WTC11 (cell line): ENCODE results near the gene CD244.

Experiments used
- CBFB ChIP-seq: sonication (generic); formaldehyde crosslinking; IDR thresholded peaks from 2 replicates; pipeline ENCODE4 v1.8.1; 2022; ENCODE audit warnings: mild to moderate bottlenecking, low read depth, missing genetic modification reagents
- ESRRA ChIP-seq: sonication (generic); formaldehyde crosslinking; IDR thresholded peaks from 2 replicates; pipeline ENCODE4 v1.8.1; 2022; ENCODE audit warnings: mild to moderate bottlenecking, missing genetic modification reagents, borderline replicate concordance
- ETV6 ChIP-seq: sonication (generic); formaldehyde crosslinking; IDR thresholded peaks from 2 replicates; pipeline ENCODE4 v1.8.1; 2022; ENCODE audit warnings: mild to moderate bottlenecking, missing genetic modification reagents
- NFYB ChIP-seq: sonication (generic); formaldehyde crosslinking; conservative IDR thresholded peaks from 2 replicates; pipeline ENCODE4 v1.8.0; 2022; ENCODE audit warnings: low read depth, missing genetic modification reagents
- TF ChIP-seq, protein P1 (sequence below): sonication (generic); formaldehyde crosslinking; IDR thresholded peaks from 2 replicates; pipeline ENCODE4 v1.8.1; 2023; ENCODE audit warnings: mild to moderate bottlenecking, missing genetic modification reagents, borderline replicate concordance
- TF ChIP-seq, protein P2 (sequence below): fragments of 250-450 bp; sonication (Bioruptor Pico); conservative IDR thresholded peaks from 2 replicates; pipeline ENCODE4 v1.9.0; 2021; ENCODE audit warnings: mild to moderate bottlenecking
- TF ChIP-seq, protein P3 (sequence below): fragments of 200-600 bp; IDR thresholded peaks from 2 replicates; pipeline ENCODE4 v1.8.0; 2022; ENCODE audit warnings: antibody characterized with exemption

DNA sequence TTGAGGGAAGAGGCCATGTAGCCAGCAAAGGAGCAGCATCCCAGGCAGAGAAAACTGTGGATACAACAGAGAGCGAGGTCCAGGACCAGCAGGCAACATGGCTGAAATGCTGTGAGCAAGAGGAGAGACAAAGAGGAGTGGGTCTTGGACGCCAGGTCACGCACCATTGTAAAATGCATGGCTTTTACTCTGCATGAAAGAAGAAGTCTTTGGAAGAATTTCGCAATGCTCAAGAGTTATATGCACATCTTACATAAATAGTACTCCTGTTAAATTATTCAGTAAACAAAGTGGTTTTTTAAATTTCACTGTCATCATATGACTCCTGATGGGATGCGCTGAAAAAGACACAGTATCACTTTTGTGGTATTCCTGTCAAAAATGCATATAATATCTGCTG is 3.5 kb downstream of the CD244 start:
- TF ChIP-seq, protein P1, sequence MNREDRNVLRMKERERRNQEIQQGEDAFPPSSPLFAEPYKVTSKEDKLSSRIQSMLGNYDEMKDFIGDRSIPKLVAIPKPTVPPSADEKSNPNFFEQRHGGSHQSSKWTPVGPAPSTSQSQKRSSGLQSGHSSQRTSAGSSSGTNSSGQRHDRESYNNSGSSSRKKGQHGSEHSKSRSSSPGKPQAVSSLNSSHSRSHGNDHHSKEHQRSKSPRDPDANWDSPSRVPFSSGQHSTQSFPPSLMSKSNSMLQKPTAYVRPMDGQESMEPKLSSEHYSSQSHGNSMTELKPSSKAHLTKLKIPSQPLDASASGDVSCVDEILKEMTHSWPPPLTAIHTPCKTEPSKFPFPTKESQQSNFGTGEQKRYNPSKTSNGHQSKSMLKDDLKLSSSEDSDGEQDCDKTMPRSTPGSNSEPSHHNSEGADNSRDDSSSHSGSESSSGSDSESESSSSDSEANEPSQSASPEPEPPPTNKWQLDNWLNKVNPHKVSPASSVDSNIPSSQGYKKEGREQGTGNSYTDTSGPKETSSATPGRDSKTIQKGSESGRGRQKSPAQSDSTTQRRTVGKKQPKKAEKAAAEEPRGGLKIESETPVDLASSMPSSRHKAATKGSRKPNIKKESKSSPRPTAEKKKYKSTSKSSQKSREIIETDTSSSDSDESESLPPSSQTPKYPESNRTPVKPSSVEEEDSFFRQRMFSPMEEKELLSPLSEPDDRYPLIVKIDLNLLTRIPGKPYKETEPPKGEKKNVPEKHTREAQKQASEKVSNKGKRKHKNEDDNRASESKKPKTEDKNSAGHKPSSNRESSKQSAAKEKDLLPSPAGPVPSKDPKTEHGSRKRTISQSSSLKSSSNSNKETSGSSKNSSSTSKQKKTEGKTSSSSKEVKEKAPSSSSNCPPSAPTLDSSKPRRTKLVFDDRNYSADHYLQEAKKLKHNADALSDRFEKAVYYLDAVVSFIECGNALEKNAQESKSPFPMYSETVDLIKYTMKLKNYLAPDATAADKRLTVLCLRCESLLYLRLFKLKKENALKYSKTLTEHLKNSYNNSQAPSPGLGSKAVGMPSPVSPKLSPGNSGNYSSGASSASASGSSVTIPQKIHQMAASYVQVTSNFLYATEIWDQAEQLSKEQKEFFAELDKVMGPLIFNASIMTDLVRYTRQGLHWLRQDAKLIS (CRISPR knock-in tag): no peak
- TF ChIP-seq CBFB (no peak), ETV6 (CRISPR knock-in tag) (no peak), NFYB (CRISPR knock-in tag) (no peak), ESRRA (CRISPR knock-in tag) (no peak)
- TF ChIP-seq, protein P2, sequence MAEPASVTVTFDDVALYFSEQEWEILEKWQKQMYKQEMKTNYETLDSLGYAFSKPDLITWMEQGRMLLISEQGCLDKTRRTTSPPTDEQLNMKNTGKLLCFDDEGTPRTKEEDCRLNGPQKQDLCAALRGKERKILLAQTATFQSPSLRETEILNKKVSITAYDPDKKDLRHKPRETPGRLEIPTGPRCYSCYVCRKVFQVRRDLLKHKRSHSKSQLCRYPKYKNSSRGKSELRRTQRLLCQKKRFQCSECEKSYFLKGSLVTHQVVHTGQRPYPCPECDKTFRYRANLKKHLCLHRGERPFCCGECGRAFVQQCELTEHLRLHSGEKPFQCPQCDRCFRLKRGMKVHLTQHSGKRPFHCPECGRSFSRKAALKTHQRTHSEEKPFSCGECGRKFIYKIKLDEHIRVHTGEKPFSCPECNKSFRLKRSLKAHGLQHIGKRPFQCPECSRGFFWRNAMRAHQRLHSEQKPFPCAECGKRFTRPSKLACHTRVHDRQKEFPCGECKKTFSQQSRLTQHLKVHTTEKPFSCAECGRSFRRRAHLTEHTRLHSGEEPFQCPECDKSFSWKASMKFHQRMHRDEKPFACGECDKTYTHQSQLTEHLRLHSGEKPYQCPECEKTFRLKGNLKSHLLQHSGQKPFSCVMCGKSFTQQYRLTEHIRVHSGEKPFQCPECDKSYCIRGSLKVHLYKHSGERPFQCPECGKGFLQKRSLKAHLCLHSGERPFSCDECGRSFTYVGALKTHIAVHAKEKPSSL (CRISPR knock-in tag): no peak
- TF ChIP-seq, protein P3, sequence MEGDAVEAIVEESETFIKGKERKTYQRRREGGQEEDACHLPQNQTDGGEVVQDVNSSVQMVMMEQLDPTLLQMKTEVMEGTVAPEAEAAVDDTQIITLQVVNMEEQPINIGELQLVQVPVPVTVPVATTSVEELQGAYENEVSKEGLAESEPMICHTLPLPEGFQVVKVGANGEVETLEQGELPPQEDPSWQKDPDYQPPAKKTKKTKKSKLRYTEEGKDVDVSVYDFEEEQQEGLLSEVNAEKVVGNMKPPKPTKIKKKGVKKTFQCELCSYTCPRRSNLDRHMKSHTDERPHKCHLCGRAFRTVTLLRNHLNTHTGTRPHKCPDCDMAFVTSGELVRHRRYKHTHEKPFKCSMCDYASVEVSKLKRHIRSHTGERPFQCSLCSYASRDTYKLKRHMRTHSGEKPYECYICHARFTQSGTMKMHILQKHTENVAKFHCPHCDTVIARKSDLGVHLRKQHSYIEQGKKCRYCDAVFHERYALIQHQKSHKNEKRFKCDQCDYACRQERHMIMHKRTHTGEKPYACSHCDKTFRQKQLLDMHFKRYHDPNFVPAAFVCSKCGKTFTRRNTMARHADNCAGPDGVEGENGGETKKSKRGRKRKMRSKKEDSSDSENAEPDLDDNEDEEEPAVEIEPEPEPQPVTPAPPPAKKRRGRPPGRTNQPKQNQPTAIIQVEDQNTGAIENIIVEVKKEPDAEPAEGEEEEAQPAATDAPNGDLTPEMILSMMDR: no peak
